Kidney (tissue), 14 donors: ENCODE measurements around the gene ATP13A5. TPM values are rescaled to one million over a fixed set of nuclear protein-coding genes. Genes with fewer than 3 reads are reported as not detected.

ENCODE experiments used
- DNase-seq, 5 donors: peaks; one replicate each; pipeline ENCODE4 v3.0.0-alpha.2; 2013 to 2020
- FAIRE-seq: peaks from 2 replicates; lab custom pipeline; 2012; peaks lifted over from hg19 to GRCh38; lab: Jason Lieb, UNC
- H3K27ac ChIP-seq, 2 donors: one replicate each; pipeline ENCODE4 v1.7.0; 2013; ENCODE audit warnings: low read depth in 2 of 2, low read length in 2 of 2, inconsistent platforms in 1 of 2
- H3K27me3 ChIP-seq: one replicate; pipeline ENCODE4 v1.7.1; 2013; ENCODE audit warnings: low read length, inconsistent platforms; ENCODE audit not compliant: control insufficient read depth, insufficient read depth
- H3K36me3 ChIP-seq, 3 donors: one replicate each; pipeline versions ENCODE4 v1.7.0 to v1.7.1; 2013; ENCODE audit warnings: low read length in 3 of 3, control low read depth in 1 of 3, inconsistent platforms in 1 of 3; ENCODE audit not compliant: insufficient read depth in 3 of 3, control insufficient read depth in 2 of 3
- H3K4me1 ChIP-seq, 3 donors: one replicate each; pipeline versions ENCODE4 v1.7.0 to v1.7.1; 2013; ENCODE audit warnings: low read length in 3 of 3, inconsistent platforms in 1 of 3, low read depth in 1 of 3; ENCODE audit not compliant: control insufficient read depth in 2 of 3, insufficient read depth in 2 of 3
- H3K4me3 ChIP-seq, 3 donors: one replicate each; pipeline versions ENCODE4 v1.7.0 to v1.8.1; 2013; ENCODE audit warnings: low read length in 3 of 3, control low read depth in 1 of 3, inconsistent platforms in 1 of 3
- H3K9ac ChIP-seq, 3 donors: one replicate each; pipeline versions ENCODE4 v1.7.0 to v1.7.1; 2013; ENCODE audit warnings: low read length in 3 of 3, control low read depth in 1 of 3, inconsistent platforms in 1 of 3
- H3K9me3 ChIP-seq, 3 donors: one replicate each; pipeline versions ENCODE4 v1.7.0 to v1.7.1; 2013; ENCODE audit warnings: low read length in 3 of 3, control low read depth in 1 of 3, inconsistent platforms in 1 of 3; ENCODE audit not compliant: control insufficient read depth in 2 of 3, insufficient read depth in 1 of 3
- CTCF ChIP-seq: IDR thresholded peaks from 3 replicates; pipeline ENCODE4 v1.5.1; 2012; ENCODE audit warnings: mild to moderate bottlenecking, moderate library complexity, borderline replicate concordance; ENCODE audit not compliant: insufficient read depth; ENCODE audit errors: extremely low read depth
- intact Hi-C: fragments of 100-400 bp; cut with DNase I; formaldehyde crosslinking; loops from one replicate; pipeline ENCODE4 v1.11.1; 2022
- polyA plus RNA-seq: library from polyadenylated mRNA; stranded (reverse); fragments of 350-450 nt; fragmentation: Illumina TruSeq; extraction: RNeasy Lipid Tissue Mini Kit (QIAGEN cat#74804); gene quantifications from one replicate; pipeline ENCODE4 v1.2.3, GENCODE V29; 2014; ENCODE audit warnings: low read depth, low replicate concordance; ENCODE audit not compliant: insufficient read depth
- total RNA-seq: library from RNA; stranded (reverse); fragmentation: NEBNext Ultra II Directional; extraction: Animal tissue kit (Norgen Biotek cat#: 25700); gene quantifications from one replicate; pipeline ENCODE4 v1.2.1, GENCODE V29; 2021
- donor health status: control.
- donor health status: control.
- donor health status: control.
- donor health status: control.
- donor health status: control.
- donor health status: DM: yes; HTN: yes; CAD: no.
- donor health status: Normal renal cell carcinoma (clear cell type).

Gene ATP13A5
- total and polyA plus RNA-seq, 2 donors from 2014 or later = not detected

DNA sequence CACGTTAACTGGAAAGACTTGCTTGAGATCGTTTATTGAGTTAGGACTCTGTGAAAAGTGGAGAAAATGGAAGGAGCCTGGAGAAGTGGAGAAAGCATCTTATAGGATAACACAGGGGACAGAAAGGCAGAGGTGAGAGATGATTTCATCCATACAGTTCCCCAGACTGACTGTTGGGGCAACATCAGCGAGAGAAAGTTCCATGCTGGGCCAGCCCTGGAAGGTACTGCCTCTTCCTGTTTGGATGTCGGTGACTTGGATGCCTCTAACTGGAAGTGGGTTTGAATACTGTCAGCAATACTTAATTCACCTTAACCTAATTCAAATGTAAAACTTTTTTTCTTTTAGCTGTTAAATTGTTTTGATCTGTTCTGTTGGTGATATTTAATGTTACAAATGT, 32.3 kb downstream of the ATP13A5 start:
- no peak for FAIRE-seq
- no peaks in the 10 kb centered on the region for H3K36me3 ChIP-seq

GRCh38 chr3:193345431-193345830, 33.1 kb downstream of the ATP13A5 start:
- no peaks in the 10 kb centered on the region for H3K4me1 ChIP-seq
- H3K4me3 ChIP-seq = no peak overlapping the region
- no peak for DNase-seq
- no peak overlapping the region for H3K27ac ChIP-seq
- no peaks in the 10 kb centered on the region for H3K9me3 ChIP-seq
- no peaks in the 10 kb centered on the region for H3K36me3 ChIP-seq
- H3K9ac ChIP-seq = no peak overlapping the region
- H3K27me3 ChIP-seq = no peaks in the 10 kb centered on the region
- FAIRE-seq = no peak
- intact Hi-C loops = no loop called here
- TF ChIP-seq CTCF = no peak

More for the DNA sequence above, 32.3 kb downstream of the ATP13A5 start:
- no peak overlapping the region for H3K27ac ChIP-seq
- intact Hi-C loops = no loop called here
- H3K9me3 ChIP-seq = no peaks in the 10 kb centered on the region
- no peak overlapping the region for H3K4me3 ChIP-seq
- no peaks in the 10 kb centered on the region for H3K4me1 ChIP-seq
- H3K9ac ChIP-seq = no peak overlapping the region
- no peak for DNase-seq
- no peaks in the 10 kb centered on the region for H3K27me3 ChIP-seq
- TF ChIP-seq CTCF = no peak

DNA sequence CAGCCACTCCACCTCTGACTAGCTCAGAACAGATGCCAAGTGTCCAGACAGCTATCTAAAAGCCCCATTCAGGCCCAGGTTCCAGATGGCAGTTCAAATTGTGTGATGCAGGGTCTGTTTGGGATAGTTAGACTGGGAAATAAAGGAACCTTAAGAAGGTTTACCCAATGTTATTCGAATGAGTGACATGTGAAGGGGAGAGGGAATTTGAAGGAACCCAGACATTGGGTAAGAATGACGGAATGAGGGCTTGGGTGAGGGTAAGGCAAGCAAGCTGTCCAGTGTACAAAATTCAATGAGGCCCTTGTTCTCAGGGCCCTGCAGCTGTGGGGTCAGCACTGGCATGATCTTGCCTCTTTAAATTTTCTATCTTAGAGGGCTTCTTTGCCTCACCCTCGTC, 34.1 kb downstream of the ATP13A5 start:
- H3K9me3 ChIP-seq = no peaks in the 10 kb centered on the region
- FAIRE-seq (no peak), DNase-seq (no peak)
- no peak overlapping the region for H3K9ac ChIP-seq
- no peak overlapping the region for H3K27ac ChIP-seq
- TF ChIP-seq CTCF = no peak
- no peaks in the 10 kb centered on the region for H3K27me3 ChIP-seq
- no peaks in the 10 kb centered on the region for H3K4me1 ChIP-seq
- no peak overlapping the region for H3K4me3 ChIP-seq
- no peaks in the 10 kb centered on the region for H3K36me3 ChIP-seq
- intact Hi-C loops = no loop called here

GRCh38 chr3:193343726-193344222, 34.8 kb downstream of the ATP13A5 start:
- no peak overlapping the region for H3K27ac ChIP-seq
- H3K27me3 ChIP-seq = no peaks in the 10 kb centered on the region
- TF ChIP-seq CTCF = no peak
- DNase-seq (no peak), FAIRE-seq (no peak)
- no peak overlapping the region for H3K9ac ChIP-seq
- H3K4me3 ChIP-seq = no peak overlapping the region
- H3K9me3 ChIP-seq = no peaks in the 10 kb centered on the region
- intact Hi-C loops = no loop called here
- no peaks in the 10 kb centered on the region for H3K36me3 ChIP-seq
- H3K4me1 ChIP-seq = no peaks in the 10 kb centered on the region
